NOMO-1 treated with dmso at 0.1 percent for 144 hours (cell line): Measurements from ENCODE around the gene CAMTA1.

Experiments used
- DNase-seq: peaks from one replicate; lab custom pipeline; 2025; ENCODE audit not compliant: unreplicated experiment; lab: John Stamatoyannopoulos, UW

The CAMTA1 gene

DNA sequence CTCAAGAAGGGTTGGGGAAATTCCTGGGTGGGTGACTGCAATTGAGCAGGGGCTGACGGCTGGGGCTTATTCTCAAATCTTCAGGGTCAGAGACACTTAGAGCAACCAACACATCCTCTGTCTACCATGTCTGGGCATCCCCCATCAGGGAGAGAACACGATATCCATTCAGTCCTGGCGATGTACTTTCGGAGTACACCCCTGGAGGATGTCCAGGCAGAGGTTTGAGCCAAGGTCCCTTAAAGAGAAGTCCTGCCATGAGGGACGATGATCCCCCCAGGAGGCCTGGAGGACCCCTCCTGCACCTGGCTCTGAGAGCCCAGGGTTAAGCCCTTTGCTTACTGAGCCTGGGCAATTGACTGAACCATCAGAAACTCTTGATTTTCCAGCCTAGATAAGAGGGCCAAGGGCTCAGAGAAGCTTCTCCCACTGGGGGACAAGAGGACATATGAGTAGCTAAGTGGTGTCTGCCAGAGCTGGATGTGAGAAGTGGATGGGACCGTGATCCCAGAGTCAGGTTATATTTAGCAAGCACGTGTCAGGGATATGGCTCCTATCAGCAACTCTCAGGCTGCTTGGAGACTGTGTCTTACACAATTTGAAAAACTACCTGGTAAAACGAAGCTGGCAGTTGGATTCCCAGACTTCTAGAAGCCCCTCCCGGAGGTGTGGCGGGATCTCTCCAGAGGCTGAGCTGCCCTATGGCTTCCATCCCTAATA is 732.5 kb downstream of the CAMTA1 start:
- DNase-seq, result no peak

- DNase-seq, result no peak
Measured at GRCh38 chr1:7518411-7518810, 733.2 kb downstream of the CAMTA1 start.

GRCh38 chr1:7519181-7519860 is 734.1 kb downstream of the CAMTA1 start:
- no peak for DNase-seq

- no peak for DNase-seq
Measured at GRCh38 chr1:7519861-7520395, 734.7 kb downstream of the CAMTA1 start.

DNA sequence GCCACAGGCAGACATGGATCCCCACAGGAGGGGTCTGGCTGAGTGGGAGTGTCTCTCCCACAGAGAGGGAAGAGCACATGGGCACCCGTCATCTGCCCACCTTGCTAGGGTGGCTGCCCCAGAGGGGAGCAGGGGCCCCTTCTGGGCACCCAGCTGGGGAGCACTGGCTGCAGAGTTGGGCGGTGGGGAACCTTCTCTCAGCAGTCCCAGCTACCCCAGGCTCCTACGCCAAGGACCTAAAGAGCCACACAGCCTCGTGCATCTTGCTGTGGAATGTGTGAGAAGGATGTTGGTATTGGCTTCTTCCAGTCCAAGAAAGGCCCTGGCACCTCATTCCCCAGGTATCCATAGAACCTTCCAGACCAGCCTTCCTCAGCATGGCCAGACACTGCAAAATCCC is 735.2 kb downstream of the CAMTA1 start:
- DNase-seq, result no peak

DNA sequence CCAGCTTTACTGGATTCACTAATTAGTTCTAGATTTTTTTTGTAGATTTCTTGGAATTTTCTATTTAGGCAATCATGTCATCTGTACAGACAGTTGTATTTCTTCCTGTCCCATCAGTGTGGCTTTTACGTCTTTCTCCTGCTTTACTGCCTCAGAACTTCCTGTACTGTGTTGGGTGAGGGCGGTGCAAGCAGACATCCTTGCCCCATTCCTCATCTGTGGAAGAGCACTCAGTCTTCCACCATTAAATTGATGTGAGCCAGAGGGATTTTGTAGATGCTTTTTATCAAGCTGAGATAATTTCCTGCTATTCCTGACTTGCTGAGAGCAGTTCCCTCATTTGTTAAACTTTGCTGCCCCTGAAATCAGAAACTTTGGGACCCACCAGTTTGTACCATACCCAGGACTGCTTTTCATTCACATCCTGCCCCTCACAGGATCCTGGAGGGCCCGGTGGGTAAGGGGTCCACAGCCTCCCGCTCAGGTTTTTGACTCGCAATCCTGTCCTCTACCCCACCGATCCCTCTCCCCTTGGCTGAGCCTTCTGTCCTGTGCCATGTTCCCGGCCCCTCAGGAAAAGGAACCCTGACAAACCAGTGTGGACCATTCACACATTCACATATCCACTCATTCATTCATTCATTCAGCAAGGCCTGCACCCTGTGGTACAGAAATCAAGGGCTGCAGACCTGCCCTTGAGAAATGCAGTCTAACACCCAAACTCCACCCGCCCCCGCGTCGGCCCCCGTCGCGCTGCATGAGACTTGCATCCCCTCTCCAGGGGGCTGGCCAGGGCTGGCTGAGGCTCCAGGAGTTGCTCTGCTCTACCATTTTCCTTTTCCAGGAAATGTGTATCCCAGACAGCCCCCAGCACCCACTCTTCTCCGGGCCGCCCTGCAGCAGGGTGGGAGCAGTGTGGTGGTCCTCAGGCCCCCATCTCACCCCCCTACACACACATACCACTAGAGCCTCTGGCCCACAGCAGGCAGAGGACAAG is 739.4 kb downstream of the CAMTA1 start:
- DNase-seq, result no peak

DNA sequence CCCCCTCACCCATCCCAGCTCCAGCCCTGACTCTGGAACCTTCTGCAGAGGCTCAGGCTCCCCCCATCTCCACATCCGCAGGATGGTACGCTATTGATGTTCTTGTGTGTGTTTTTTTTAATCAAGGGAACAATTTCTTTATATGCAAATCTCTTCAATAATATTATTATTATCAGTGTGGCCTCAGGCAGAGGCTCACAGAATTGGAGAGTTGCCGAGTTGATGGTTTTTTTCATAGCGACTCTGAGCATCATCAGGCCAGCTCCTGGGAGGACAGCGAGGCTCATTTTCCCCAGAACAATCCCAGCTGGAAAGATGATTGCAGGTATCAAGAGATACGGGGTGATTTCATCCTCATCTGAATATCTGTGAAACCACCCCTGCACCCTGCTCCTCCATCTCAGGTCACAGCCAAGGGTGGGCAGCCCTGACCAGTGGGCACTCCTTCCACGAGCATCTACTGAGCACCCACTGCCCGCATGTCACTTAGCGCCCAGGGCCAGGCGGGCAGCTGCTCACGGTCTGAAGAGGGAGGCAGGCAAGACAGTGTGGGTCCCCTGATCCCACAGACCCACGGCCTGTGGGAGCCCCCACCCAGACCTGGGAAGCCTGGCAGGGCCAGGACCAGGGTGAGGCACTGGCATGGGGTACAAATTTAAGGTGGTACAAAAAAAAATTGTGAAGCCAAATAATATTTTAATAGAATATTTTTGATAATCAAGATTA is 740.2 kb downstream of the CAMTA1 start:
- DNase-seq, result no peak

DNA sequence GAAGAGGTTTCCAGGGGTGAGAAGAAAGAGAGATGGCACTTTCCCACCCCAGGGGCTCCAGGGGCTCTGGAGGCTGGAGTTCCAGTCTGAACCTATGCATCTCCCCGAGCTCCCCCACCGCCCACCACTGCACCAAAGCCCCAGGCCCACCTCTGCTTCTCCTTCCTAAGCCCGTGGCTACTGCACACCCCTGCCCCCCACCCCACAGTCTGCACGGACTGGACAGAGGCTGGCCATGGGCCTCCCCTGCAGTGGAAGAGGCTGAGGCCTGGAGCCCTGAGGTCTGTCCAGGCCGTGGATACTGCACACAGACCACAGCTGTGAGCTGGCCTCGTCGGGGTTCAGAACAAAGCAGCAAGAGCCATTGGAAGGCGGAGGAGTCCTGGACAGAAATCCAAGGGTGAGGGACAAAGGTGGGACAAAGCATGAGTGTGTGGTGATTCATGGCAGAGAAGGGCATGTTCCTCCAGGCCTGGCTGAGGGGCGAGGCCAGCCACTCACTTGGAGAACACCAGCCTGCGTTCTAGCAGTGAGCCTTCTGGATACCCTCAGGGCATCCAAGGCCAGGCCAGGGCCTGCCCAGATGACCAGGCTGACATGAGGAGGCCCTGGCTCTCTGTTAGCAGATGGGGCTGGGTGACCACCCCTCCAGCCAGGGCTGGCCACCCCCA is 741.1 kb downstream of the CAMTA1 start:
- no peak for DNase-seq

DNA sequence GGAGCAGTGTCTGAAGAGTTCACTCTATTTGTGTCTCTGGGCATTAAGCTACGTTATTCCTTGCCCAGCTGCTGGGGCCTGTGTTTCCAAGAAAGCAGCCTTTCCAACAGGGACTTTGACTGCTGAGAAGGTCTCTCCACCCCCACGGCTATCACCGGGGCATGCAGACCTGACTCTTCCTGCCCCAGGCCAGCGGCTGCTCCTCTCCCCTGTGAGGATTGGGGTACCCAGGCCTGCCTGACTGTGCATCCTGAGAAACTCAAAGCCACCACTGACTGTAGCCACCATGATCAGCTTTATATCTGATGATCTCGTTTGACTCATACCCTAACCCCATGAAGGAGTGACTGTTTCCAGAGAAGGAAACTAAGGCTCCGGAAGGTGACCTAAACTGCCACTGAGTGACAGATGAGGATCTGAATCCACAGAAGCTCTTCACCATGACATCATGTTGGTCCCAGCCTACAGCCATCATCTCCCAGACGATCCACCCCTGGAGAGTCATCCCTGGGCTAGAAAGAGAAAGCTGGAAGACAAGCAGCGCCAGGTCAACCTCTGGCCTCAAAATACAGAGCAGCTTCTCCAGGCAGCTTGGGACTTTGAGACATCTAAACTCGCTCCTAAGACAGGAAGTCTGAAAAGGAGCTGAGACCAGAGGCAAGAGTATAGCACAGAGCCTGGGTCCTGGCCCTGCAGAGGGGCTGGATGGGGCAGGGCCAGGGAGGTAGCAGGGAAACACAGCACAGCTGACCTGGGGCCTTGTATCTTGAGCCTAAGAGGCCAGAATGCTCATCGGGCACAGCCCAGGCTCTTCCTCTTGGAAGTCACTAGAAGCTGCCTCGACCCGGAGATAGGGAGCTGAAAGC is 741.8 kb downstream of the CAMTA1 start:
- no peak for DNase-seq

GRCh38 chr1:7527733-7528045 is 742.4 kb downstream of the CAMTA1 start:
- no peak for DNase-seq

DNA sequence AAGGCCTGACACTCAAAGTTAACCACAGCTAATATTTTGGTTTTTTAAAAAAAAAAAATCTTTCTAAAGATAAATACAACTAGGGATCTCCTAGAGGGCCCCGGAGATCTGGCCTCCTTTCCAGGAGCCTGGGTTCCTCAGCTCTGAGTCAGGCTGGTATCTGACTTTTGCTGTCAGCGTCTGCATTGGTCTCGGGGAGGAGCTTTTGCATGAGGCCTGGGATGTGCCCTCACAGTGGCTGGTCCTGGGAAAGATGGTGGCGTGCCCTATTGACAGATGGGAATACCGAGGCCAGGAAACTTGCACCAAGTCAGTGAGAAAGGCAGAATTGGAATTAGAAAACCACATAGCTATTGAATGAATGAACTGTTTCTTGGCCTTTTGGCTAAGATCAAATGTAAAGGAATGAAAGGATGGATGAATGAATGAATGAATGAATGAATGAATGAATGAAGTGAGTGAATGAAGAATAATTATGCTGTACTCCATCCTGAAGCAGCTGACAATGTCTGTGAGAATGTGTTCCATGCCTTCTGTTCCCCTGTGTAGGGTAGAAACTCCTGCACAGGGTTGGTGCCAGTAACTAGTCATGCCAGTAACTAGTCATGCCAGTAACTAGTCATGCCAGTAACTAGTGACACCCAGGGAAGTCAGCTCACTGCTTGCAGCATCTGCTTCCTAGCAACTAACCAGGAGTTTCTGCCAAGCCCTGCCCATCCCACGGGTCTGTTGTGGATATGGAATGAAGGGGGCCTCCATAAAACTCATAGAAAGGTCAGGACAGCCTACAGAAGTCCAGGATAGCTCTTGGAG is 743.3 kb downstream of the CAMTA1 start:
- no peak for DNase-seq

DNA sequence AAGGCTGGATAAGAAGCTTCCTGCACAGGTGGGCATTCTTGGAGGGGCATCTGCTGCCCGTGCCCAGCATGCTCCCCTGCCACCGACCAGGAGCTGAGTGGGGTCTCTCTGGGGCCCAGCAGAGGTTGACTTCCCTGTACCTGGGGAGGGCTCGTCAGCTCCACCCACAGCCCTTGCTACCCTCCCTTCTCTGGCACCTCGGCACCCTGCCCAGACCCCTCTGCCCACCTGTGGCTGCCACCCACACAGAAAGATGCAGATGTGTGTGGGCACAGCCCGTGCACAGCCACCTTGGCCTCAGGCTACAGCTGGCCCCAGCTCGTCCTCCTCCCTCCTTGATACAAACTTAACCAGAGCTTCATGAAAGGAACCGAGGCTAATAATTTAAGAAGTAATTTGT is 744.7 kb downstream of the CAMTA1 start:
- DNase-seq, result no peak

GRCh38 chr1:7531562-7532340 is 746.5 kb downstream of the CAMTA1 start:
- DNase-seq, result no peak

DNA sequence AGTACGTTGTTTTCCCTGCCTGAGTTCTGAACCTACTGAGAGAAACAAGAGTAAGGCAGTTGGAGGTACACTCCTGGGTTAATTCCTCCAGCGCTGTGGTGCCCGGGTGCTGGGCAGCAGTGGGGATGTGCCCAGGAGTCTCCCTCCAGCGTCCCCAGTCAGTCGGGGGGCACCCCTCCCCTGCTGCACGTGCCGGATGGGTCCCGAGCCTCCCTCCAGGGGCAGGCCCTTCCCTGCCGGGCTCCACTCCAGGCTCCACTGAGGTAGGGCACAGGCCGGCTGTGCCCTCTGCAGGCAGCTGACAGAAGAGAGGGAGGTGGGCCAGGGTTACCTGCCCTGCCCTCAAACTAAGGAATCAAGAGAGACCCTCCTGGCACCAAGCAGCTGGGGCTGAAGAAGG is 747.8 kb downstream of the CAMTA1 start:
- DNase-seq, result no peak

GRCh38 chr1:7534061-7534825 is 749.0 kb downstream of the CAMTA1 start:
- no peak for DNase-seq

GRCh38 chr1:7535016-7535415 is 749.8 kb downstream of the CAMTA1 start:
- DNase-seq, result no peak
